RWPE2 (cell line): ENCODE measurements around the gene SQSTM1.

Source experiments
- ATAC-seq: fragments of 200-7000 bp; cut with Tn5 transposase; 3 replicates; pipeline ENCODE4 v1.9.1; 2021; ENCODE audit warnings: low read depth
- DNase-seq: peaks from one replicate; pipeline ENCODE4 v3.0.0-alpha.2; 2020; ENCODE audit warnings: low spot score
- H3K27ac ChIP-seq: fragments of 450-650 bp; 2 replicates; pipeline ENCODE4 v1.5.1; 2017; ENCODE audit warnings: mild to moderate bottlenecking; ENCODE audit not compliant: poor library complexity, severe bottlenecking
- H3K27me3 ChIP-seq: fragments of 250-450 bp; sonication (Bioruptor Pico); 2 replicates; pipeline ENCODE4 v1.5.1; 2021; ENCODE audit warnings: mild to moderate bottlenecking, moderate library complexity; ENCODE audit not compliant: insufficient read depth, poor library complexity, severe bottlenecking
- H3K36me3 ChIP-seq: fragments of 250-450 bp; sonication (Bioruptor Pico); 2 replicates; pipeline ENCODE4 v1.5.1; 2020; ENCODE audit warnings: low read depth, mild to moderate bottlenecking, moderate library complexity
- H3K4me1 ChIP-seq: fragments of 250-450 bp; sonication (Bioruptor Pico); 2 replicates; pipeline ENCODE4 v1.5.1; 2021; ENCODE audit warnings: mild to moderate bottlenecking, moderate library complexity; ENCODE audit not compliant: insufficient read depth, poor library complexity, severe bottlenecking
- H3K4me3 ChIP-seq: fragments of 250-450 bp; sonication (Bioruptor Pico); 2 replicates; pipeline ENCODE4 v1.5.1; 2021; ENCODE audit warnings: mild to moderate bottlenecking, moderate library complexity; ENCODE audit not compliant: severe bottlenecking
- H3K9me3 ChIP-seq: fragments of 250-450 bp; sonication (Bioruptor Pico); 2 replicates; pipeline ENCODE4 v1.5.1; 2021; ENCODE audit warnings: mild to moderate bottlenecking, moderate library complexity; ENCODE audit not compliant: severe bottlenecking
- TF ChIP-seq, protein P1 (sequence below): fragments of 450-650 bp; IDR thresholded peaks from one replicate; pipeline ENCODE4 v1.5.1; 2017; ENCODE audit warnings: mild to moderate bottlenecking, moderate library complexity; ENCODE audit not compliant: poor library complexity, severe bottlenecking

The SQSTM1 gene

DNA sequence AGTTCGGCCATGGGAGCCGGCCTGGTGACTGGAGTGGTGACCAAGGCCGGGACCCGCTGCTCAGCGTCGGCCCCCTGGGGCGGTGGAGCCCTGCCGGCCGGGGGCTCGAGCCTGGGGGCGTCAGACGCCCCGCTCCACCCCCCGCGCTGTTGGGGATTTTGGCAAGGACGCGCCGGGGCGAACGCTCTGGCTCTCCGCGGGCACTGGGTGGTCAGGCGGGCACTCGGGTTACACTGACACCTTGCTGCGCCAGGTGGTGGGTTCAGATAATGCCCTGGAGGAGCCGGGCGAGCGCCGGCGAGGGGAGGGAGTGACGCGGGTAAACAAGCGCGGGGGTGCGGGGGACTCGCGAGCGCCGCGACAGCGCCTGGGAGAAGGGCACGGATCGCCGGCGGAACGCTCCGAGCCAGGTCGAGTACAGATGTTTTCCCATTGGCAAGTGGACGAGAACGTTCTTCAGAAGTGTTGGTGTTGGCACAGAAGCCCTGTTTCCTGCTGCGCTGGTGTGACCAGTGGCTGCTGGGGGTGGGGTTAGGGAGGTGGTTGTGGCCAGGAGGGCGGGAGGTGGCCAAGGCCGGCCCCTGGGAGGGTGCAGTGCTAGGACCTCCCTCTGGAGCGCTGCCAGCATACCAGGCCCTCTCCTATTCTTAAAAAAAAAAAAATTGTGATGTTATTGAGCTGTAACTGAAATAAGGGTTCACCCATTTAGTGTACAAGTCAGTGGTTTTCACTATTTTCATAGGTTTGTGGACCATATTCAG, 773 bp downstream of the SQSTM1 start:
- ATAC-seq = peak; percentile 76
- Histone ChIP-seq H3K4me3 (peak overlapping the region; percentile 76), H3K9me3 (no peaks in the 10 kb centered on the region), H3K27ac (peak overlapping the region; percentile 68), H3K4me1 (peaks cover 25% of the 10 kb centered on the region), H3K36me3 (peaks cover 44% of the 10 kb centered on the region), H3K27me3 (no peaks in the 10 kb centered on the region)
- DNase-seq = peak; percentile 98
- TF ChIP-seq, protein P1, sequence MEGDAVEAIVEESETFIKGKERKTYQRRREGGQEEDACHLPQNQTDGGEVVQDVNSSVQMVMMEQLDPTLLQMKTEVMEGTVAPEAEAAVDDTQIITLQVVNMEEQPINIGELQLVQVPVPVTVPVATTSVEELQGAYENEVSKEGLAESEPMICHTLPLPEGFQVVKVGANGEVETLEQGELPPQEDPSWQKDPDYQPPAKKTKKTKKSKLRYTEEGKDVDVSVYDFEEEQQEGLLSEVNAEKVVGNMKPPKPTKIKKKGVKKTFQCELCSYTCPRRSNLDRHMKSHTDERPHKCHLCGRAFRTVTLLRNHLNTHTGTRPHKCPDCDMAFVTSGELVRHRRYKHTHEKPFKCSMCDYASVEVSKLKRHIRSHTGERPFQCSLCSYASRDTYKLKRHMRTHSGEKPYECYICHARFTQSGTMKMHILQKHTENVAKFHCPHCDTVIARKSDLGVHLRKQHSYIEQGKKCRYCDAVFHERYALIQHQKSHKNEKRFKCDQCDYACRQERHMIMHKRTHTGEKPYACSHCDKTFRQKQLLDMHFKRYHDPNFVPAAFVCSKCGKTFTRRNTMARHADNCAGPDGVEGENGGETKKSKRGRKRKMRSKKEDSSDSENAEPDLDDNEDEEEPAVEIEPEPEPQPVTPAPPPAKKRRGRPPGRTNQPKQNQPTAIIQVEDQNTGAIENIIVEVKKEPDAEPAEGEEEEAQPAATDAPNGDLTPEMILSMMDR = peak; percentile 37

DNA sequence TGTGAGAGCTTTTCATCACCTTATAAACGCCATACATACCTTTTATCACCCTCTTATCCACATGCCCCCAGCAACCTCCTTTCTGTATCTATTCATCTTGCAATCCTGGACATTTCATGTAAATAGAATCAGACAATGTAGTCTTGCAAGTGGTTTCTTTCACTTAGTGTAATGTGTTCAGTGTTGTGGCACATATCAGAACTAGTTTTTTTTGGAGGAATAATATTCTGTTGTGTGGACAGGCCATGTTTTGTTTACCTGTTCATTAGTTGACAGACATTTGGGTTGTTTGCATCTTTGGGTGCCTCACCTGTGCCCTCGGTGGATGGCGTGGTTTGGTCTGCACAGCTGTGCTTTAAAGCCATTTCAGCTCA, 1.3 kb downstream of the SQSTM1 start:
- peaks cover 49% of the 10 kb centered on the region for H3K36me3 ChIP-seq
- H3K4me3 ChIP-seq = peak overlapping the region; percentile 76
- peaks cover 25% of the 10 kb centered on the region for H3K4me1 ChIP-seq
- peak overlapping the region; percentile 68 for H3K27ac ChIP-seq
- no peaks in the 10 kb centered on the region for H3K27me3 ChIP-seq
- no peak for DNase-seq
- no peaks in the 10 kb centered on the region for H3K9me3 ChIP-seq
- no peak for ATAC-seq
- TF ChIP-seq, protein P1 = no peak

DNA sequence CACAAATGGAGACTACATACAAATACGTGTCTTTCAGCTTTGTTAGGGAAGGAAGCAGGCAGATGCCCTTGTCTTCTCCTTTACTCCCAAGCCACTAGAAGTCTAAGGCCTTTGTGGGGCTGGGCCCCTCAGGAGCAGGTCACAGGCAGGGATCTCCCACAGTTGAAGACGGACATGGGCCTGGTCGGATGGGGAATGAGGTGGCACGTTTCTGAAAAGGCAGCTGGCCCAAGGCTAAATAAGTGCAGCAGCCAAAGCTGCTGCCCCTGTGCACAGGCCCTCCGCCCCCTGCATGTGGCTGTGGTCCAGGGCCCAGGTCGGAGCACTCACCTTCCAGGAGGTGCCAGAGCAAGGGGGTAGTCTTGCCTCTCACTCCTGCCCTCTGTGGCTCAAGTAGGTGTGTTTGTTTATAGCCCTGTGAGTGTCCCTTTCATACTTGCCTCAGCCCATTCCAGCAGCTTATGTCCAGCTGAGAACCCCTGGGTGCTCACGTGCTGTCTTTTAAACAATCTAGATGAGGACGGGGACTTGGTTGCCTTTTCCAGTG, 1.8 kb downstream of the SQSTM1 start:
- Histone ChIP-seq H3K4me1 (peaks cover 25% of the 10 kb centered on the region), H3K36me3 (peaks cover 54% of the 10 kb centered on the region), H3K4me3 (no peak overlapping the region), H3K27me3 (no peaks in the 10 kb centered on the region), H3K27ac (no peak overlapping the region), H3K9me3 (no peaks in the 10 kb centered on the region)
- TF ChIP-seq, protein P1 = no peak
- DNase-seq (no peak), ATAC-seq (no peak)

DNA sequence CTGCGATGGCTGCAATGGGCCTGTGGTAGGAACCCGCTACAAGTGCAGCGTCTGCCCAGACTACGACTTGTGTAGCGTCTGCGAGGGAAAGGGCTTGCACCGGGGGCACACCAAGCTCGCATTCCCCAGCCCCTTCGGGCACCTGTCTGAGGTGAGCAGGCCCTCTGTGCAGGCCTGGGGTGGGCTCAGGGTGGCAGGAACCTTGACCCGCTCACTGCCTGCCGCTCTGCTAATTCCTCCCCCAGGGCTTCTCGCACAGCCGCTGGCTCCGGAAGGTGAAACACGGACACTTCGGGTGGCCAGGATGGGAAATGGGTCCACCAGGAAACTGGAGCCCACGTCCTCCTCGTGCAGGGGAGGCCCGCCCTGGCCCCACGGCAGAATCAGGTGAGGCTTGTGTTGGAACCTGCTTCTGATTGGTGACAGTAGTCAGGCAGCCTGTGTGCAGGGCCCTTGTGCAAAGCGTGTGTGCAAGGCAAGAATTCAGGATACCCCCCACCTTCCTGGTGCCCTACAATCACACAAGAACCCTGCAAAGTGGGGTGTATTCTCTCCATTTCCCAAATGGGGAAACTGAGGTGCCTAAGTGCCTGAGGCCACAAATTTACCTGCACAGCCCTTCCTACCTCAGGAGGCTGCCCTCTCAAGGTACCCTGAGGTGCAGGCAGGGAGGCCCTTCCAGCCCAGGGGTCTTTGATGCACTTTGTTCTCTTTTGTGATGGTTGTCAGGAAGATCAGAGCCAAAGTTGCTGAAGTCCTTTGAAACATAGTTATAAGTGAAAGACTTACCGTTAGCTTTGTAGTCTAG, 3.4 kb downstream of the SQSTM1 start:
- H3K4me3 ChIP-seq = no peak overlapping the region
- DNase-seq = peak; percentile 64

More for the DNA sequence above, 3.4 kb downstream of the SQSTM1 start:
- no peaks in the 10 kb centered on the region for H3K9me3 ChIP-seq
- TF ChIP-seq, protein P1 = no peak
- no peak overlapping the region for H3K27ac ChIP-seq
- ATAC-seq = no peak
- H3K27me3 ChIP-seq = no peaks in the 10 kb centered on the region
- H3K4me1 ChIP-seq = peaks cover 19% of the 10 kb centered on the region
- peaks cover 70% of the 10 kb centered on the region for H3K36me3 ChIP-seq
